ENCODE measurements around the gene LAMB3.

DNA sequence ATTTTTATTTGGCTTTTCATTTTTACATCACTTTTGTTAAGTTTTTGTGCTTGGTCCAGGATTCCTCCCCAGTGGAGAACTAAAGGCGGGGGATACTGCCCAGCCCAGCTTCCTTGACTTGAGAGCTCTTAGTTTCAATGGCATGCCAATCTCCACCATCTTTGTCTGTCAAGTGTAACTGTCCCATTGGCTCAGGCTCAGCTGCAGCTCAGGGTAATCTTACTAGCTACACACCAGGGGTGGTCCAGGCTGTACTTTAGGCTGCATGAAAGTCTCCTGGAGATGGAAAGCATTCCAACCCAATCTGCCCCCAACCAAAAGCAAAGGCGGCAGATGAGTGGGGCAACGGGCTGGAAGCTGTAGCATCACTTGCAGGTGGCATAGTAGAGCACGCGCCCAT is 37.3 kb downstream of the LAMB3 start:
- TF ChIP-seq, protein P1, sequence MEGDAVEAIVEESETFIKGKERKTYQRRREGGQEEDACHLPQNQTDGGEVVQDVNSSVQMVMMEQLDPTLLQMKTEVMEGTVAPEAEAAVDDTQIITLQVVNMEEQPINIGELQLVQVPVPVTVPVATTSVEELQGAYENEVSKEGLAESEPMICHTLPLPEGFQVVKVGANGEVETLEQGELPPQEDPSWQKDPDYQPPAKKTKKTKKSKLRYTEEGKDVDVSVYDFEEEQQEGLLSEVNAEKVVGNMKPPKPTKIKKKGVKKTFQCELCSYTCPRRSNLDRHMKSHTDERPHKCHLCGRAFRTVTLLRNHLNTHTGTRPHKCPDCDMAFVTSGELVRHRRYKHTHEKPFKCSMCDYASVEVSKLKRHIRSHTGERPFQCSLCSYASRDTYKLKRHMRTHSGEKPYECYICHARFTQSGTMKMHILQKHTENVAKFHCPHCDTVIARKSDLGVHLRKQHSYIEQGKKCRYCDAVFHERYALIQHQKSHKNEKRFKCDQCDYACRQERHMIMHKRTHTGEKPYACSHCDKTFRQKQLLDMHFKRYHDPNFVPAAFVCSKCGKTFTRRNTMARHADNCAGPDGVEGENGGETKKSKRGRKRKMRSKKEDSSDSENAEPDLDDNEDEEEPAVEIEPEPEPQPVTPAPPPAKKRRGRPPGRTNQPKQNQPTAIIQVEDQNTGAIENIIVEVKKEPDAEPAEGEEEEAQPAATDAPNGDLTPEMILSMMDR (IDR thresholded peaks at IDR 0.05) = no peak
- TF ChIP-seq EZH2 (IDR thresholded peaks at IDR 0.05; ENCODE audit: borderline replicate concordance, insufficient read depth, low read depth, low read length, poor library complexity, severe bottlenecking) = no peak
